ENCODE data around the gene SPATA3.

The SPATA3 gene

GRCh38 chr2:230968921-230969658, 26.8 kb upstream of the SPATA3 start:
- DNase-seq: no peak

DNA sequence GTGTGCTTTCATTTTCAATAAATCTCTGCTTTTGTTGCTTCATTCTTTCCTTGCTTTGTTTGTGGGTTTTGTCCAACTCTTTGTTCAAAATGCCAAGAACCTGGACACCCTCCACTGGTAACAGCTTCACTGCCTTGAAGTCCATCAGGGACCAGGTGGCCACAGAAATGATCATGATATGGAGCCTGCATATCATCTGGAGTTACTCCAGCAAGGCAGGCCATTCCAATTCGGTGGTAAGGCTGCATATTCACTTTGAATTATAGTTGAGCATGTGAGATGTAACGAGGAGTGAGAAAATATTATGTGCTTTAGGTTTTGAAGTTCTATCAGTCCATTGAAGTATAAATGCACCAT, 26.3 kb upstream of the SPATA3 start:
- DNase-seq: no peak

GRCh38 chr2:230972046-230972445, 23.9 kb upstream of the SPATA3 start:
- DNase-seq: no peak

GRCh38 chr2:230974096-230974913, 21.6 kb upstream of the SPATA3 start:
- no peak for DNase-seq

GRCh38 chr2:230975927-230976326, 20.0 kb upstream of the SPATA3 start:
- DNase-seq: no peak

DNA sequence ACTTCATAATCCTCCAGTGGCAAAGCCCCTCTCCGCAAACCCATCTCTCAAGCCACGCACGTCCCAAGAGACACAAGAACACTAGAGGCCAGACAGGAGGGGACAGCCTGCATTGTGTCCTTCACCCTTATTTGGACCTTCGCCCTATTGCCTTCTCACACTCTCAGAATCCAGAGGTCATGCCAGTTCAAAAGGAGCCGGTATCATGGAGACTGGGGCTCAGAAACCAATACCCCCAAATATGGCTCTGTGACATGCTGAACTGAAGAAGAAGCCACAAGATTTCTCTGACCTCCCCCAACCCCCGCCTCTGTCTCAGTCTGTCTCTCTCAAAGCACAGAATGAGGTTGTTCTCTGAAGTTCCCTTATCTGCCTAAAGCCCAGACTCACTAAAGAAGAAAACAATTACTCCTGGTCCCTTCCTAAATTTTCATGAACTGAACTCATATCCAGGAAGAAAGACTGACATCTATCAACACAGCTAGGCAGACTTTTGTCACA, 19.2 kb upstream of the SPATA3 start:
- DNase-seq: no peak

DNA sequence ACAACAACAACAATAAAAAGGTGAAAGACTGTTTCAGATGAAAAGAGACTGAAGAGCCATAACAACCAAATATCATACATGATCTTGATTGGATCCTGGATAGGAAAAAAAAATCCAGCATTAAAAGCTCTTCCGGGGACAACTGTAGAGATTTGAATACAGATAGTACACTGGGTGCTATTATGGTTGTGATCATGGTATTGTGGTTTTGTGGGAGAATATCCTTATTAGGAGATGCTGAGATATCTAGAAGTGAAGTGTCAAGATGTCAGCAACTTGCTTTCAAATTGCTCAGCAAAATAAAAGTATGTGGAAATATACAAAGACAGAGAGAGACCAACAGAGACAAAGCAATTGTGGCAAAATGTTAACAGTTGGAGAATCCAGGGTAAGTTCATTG, 15.5 kb upstream of the SPATA3 start:
- no peak for DNase-seq

- no peak for DNase-seq
Observed at GRCh38 chr2:230981704-230982103, 14.2 kb upstream of the SPATA3 start.

DNA sequence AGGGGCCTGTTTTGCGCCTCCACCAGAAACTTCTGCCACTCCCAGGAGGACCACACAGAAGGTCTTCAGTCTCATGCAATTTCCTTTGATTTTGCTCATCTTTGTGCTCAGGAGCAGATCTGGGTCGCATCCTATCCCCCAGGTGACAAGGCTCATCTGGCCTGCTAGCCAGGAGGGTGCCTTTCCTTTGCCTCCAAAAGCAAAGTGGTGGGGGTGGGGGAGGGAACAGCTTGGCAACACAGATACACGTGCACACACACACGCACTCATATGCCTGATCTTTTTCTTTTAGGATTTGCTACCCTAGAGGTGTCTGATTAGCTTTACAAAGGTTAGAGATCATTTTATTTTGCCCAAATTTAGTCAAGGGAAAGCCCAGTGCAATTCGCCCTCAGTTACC, 13.8 kb upstream of the SPATA3 start:
- no peak for DNase-seq

DNA sequence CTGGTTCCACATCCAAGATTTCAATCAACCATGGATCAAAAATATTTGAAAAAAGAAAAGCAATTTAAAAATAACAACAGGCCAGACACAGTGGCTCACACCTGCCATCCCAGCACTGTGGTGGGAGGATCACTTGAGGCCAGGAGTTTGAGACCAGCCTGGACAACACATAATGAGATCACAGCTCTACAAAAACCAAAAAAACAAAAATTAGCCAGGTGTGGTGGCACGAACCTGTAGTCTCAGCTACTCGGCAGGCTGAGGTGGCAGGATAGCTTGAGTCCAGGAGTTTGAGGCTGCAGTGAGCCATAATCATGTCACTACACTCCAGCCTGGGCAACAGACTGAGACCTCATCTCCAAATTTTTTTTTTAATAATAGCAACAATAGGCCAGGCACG, 13.4 kb upstream of the SPATA3 start:
- no peak for DNase-seq

- no peak for DNase-seq
Observed at GRCh38 chr2:230983566-230983965, 12.4 kb upstream of the SPATA3 start.

DNA sequence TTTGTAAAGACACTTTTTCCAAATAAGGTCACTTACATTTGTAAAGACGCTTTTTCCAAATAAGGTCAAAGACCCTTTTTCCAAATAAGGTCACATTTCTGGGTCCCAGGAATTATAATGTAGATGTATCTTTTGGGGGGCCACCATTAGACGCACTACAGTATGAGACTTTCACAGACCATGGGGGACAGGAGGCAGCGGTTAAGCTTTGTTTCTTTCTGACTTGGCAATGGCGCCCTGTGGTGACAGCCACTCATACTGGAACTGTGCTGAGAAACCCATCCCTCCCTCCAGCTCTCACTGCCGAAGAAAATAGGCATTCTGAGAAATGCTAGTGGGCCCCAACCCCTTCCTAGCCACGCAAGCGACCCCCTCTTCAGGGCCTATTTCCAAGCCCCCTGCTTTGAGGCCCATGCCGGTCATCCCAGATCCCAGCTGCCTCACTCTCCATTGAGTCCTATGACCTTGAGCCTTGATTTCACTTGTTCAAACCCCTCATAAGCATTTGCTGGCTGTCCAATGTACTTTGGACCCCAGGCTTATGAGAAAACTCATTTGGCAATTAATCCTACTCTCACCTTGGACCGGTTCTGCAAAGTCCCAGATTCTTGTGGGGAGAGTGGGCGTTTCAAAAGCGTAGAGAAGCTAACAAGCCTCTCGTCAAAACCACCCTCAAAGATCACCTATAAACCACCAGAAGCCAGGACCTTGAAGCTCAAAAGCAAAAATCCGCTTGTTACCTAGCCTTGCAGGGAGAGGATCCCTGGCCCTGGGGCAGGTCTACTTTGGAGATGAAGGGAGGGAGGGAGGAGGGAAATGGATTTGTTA, 11.3 kb upstream of the SPATA3 start:
- DNase-seq: no peak

DNA sequence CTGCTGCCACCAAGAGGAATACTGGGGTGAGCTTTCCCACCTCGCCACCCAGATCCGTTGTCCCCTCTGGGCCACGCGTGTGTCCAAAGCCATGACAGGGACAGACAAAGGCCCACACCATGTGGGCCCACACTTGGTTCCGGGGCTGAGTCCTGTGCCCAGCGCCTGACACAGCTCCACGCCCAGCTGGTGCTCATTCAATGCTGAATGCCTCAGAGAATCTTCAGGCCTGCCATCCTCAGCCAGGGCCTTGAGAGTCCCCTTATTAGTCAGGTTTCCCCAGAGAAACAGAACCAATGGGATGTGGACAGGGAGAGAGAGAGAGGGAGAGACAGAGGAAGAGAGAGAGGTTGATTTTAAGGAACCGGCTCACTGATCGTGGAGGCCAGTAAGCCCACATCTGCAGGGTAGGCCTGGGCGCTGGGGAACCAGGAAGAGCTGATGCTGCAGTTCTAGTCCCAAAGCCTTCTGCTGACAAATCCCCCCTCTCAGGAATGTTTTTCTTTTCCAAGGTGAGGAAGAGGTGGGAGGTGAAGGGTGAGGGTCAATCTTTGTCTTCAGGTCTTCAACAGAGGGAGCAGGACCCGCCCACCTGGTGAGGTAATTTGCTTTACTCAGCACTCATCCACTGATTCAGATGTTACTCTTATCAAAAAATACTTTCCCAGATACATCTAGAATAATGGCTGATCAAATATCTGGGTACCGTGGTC, 10.2 kb upstream of the SPATA3 start:
- no peak for DNase-seq

- no peak for DNase-seq
Observed at GRCh38 chr2:230986520-230987136, 9.3 kb upstream of the SPATA3 start.

GRCh38 chr2:230987137-230988020, 8.5 kb upstream of the SPATA3 start:
- peak; percentile 6 to 74 for DNase-seq

DNA sequence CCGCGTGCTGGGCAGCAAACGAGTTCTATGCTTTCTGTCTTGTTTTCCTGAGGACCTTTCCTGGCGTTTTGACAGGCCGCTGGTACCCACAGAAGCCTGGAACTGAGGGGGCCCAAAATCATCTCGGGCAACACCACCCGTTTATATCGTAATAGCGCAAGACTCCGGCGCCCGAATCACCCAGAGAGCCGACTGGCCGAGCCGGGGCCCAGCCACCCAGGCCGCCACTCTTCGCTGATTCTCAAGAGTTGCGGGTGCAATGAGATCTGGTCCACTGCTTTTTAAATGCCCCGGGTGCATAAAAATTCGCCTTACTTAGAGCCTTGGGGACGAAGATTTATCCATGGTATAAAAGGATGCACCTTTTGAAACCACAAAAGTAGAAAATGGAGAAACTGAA, 6.2 kb upstream of the SPATA3 start:
- DNase-seq: no peak

- DNase-seq: no peak
Observed at GRCh38 chr2:230990131-230990898, 5.6 kb upstream of the SPATA3 start.

GRCh38 chr2:230990899-230991150, 5.1 kb upstream of the SPATA3 start:
- DNase-seq: no peak

DNA sequence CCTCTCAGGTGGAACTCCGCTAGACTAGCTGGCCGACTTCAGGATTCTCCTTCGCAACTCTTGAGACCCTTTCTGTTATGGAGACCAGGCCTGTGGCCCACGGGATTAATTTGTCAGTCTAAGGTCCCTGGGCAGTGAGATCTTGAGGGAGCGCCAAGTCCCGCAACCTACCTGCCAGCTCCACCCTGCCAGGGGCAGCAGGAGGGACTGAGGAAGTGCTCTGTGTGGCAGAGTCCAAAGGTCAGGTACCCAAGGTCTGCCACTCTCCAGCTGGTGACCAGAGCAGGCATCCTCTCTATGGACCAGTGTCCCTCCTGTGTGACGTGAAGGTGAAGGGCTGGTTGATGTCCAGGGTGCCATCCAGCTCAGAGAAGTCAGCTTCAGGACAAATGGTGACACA, 4.3 kb upstream of the SPATA3 start:
- DNase-seq: no peak

DNA sequence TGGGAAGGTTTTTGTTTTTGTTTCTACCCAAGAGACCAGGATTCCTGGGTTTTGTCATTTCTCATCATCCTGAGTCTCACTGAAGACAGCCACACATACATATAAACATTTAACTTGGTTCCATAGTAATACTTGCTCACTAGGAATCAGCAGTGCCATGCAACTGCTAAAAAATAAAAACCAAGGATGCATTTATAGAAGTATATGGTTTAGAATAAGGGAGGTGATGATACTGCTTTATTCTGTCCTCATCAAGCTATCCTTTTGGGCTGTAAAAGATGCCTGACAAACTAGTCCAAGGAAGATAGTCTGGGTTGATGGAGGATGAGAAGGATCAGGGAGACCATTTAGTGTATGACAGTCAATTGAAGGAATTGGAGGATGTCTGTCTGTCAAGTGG, 740 bp downstream of the SPATA3 start:
- no peak for DNase-seq

DNA sequence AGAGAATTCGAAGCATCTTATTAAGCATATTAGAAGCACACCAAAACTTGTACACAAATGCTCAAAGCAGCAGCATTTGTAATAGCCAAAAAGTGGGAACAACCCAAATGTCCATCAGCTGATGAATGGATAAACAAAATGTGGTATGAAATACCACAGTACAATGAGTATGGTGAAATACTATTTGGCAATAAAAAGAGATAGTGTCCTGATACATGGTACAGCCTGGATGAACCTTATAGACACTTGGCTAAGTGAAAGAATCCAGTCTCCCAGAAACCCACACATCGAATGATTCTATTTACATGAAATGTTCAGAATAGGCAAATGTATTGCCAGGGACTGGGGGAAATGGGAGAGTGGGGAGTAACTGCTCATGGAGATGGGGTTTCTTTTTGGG, 3.0 kb downstream of the SPATA3 start:
- DNase-seq: no peak
